ENCODE measurements around the gene CACNA1C. TPM values are rescaled to one million over a fixed set of nuclear protein-coding genes. Genes with fewer than 3 reads are reported as not detected.

CACNA1C gene
- polyA plus RNA-seq, 2 donors: 2.1 to 2.5 TPM

DNA sequence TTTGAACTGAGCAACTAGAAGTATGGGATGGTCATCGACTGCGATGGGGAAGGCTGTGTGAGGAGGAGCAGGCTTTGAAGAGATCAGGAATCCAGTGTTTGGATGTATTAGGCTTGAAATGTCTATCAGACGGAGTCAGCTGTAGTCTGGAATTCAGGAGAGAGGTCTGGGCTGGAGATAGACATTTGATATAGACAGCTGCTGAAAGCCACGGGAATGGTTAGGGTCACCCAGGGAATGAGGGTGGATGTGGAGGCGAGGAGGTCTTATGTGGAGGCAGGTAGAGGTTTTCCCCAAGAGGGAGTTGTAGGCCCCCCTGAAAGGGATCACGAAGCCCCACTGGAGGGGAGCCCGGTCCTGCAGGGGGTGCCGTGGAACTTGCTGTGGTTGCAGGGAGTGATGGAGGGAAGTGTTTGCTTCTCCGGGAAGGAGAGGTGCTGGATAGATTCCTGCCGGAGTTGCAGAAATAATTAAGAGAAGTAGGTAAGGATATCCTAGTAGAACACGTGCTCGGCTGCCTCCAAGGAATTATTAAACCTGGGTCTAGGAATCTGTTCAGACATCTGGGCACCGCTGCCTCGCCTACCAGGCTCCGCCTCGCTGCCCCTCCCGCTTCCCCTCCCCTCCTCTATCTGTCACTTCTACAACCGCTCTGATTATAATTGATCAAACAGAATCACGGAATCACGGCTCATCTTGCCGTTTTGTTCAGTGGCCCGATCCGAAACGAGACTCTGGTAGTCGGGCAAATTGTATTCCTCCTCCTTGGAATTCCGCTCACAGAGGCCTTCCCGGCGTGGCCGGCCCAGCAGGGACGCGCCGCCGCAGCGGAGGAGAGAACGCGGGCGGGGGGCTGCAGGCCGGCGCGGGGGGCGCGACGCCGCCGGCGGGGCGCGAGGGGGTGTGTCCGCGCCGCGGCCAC is 826 bp upstream of the CACNA1C start:
- 9 to 14% methylated on average over 33 to 52 of the region's 52 CpGs for WGBS, 2 donors
- Histone ChIP-seq H3K27me3 (ENCODE audit: control insufficient read depth in 1 of 2, insufficient read depth in 2 of 2, low read length in 2 of 2) (peaks cover 0 to 4% of the 10 kb centered on the region in 2 donors), H3K4me1 (ENCODE audit: control insufficient read depth in 2 of 2, insufficient read depth in 2 of 2, low read length in 1 of 2) (peaks cover 0 to 2% of the 10 kb centered on the region in 2 donors), H3K4me3 (ENCODE audit: low read depth in 1 of 2, low read length in 2 of 2) (peak overlapping the region; percentile 23 to 66), H3K9me3 (ENCODE audit: control insufficient read depth in 2 of 2, insufficient read depth in 1 of 2, low read depth in 1 of 2, low read length in 1 of 2) (no peaks in the 10 kb centered on the region), H3K36me3 (ENCODE audit: control insufficient read depth in 2 of 2, insufficient read depth in 2 of 2, low read length in 1 of 2) (no peaks in the 10 kb centered on the region), H3K27ac (ENCODE audit: low read depth in 2 of 2, low read length in 1 of 2) (peak overlapping the region in 1 of 2 donors; percentile 32)

GRCh38 chr12:2053691-2054090 is 904 bp downstream of the CACNA1C start:
- Histone ChIP-seq H3K27me3 (ENCODE audit: control insufficient read depth in 1 of 2, insufficient read depth in 2 of 2, low read length in 2 of 2) (peaks cover 0 to 4% of the 10 kb centered on the region in 2 donors), H3K9me3 (ENCODE audit: control insufficient read depth in 2 of 2, insufficient read depth in 1 of 2, low read depth in 1 of 2, low read length in 1 of 2) (no peaks in the 10 kb centered on the region), H3K27ac (ENCODE audit: low read depth in 2 of 2, low read length in 1 of 2) (peak overlapping the region; percentile 40 to 71), H3K36me3 (ENCODE audit: control insufficient read depth in 2 of 2, insufficient read depth in 2 of 2, low read length in 1 of 2) (no peaks in the 10 kb centered on the region), H3K4me1 (ENCODE audit: control insufficient read depth in 2 of 2, insufficient read depth in 2 of 2, low read length in 1 of 2) (peaks cover 0 to 2% of the 10 kb centered on the region in 2 donors), H3K4me3 (ENCODE audit: low read depth in 1 of 2, low read length in 2 of 2) (peak overlapping the region; percentile 45 to 66)
- WGBS, 2 donors: 1% methylated on average over 17 to 60 of the region's 60 CpGs

- Histone ChIP-seq H3K4me3 (ENCODE audit: low read depth in 1 of 2, low read length in 2 of 2) (peak overlapping the region; percentile 45 to 66), H3K9me3 (ENCODE audit: control insufficient read depth in 2 of 2, insufficient read depth in 1 of 2, low read depth in 1 of 2, low read length in 1 of 2) (no peaks in the 10 kb centered on the region), H3K27ac (ENCODE audit: low read depth in 2 of 2, low read length in 1 of 2) (peak overlapping the region; percentile 40 to 66), H3K36me3 (ENCODE audit: control insufficient read depth in 2 of 2, insufficient read depth in 2 of 2, low read length in 1 of 2) (no peaks in the 10 kb centered on the region), H3K27me3 (ENCODE audit: control insufficient read depth in 1 of 2, insufficient read depth in 2 of 2, low read length in 2 of 2) (peaks cover 0 to 4% of the 10 kb centered on the region in 2 donors), H3K4me1 (ENCODE audit: control insufficient read depth in 2 of 2, insufficient read depth in 2 of 2, low read length in 1 of 2) (peaks cover 0 to 2% of the 10 kb centered on the region in 2 donors)
- WGBS, 2 donors: 8 to 11% methylated on average over 26 to 40 of the region's 40 CpGs
Observed at GRCh38 chr12:2054091-2055018, 1.6 kb downstream of the CACNA1C start.

DNA sequence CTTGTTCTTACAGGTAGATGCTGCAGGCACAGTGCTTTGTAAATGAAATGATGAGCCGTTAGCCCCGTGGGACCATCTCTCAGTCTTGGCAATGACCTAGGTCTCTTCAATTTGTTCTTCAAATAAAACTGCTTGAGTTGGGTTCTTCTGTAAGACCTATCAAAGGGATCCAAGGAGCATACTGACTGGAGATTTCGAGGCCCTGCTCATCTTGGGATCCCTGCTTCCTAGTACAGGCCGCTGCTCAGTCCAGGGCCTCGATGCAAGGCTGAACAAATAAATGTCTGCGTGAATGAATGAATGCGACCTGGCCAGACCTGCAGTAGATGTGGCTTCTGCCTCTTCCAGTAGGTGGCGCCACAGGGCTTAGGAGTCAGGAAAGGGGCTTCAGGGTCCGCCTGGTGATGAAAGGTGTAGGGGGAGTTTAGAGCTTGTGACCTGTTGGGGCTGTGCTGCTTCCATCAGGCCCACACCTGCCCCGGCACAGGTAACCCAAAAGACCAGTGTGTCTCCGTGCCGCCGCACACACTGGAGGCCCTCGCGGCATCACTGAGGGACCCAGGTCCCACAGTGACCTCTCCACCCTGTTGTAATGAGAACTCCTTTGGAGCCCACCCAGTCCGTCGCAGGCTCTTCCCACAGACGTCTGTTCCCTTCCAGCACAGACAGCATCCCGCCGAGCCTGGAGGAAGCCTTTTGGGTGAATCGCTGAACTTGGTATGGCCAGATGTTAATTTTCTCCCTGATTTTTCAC is 4.4 kb downstream of the CACNA1C start:
- 56 to 61% methylated on average over 21 of the region's 21 CpGs for WGBS, 2 donors
- no peak overlapping the region for H3K4me3 ChIP-seq (ENCODE audit: low read depth in 1 of 2, low read length in 2 of 2)
- H3K4me1 ChIP-seq (ENCODE audit: control insufficient read depth in 2 of 2, insufficient read depth in 2 of 2, low read length in 1 of 2): peaks cover 0 to 4% of the 10 kb centered on the region in 2 donors
- H3K36me3 ChIP-seq (ENCODE audit: control insufficient read depth in 2 of 2, insufficient read depth in 2 of 2, low read length in 1 of 2): no peaks in the 10 kb centered on the region
- H3K27me3 ChIP-seq (ENCODE audit: control insufficient read depth in 1 of 2, insufficient read depth in 2 of 2, low read length in 2 of 2): peaks cover 0 to 8% of the 10 kb centered on the region in 2 donors
- H3K9me3 ChIP-seq (ENCODE audit: control insufficient read depth in 2 of 2, insufficient read depth in 1 of 2, low read depth in 1 of 2, low read length in 1 of 2): no peaks in the 10 kb centered on the region
- peak overlapping the region; percentile 0 to 50 for H3K27ac ChIP-seq (ENCODE audit: low read depth in 2 of 2, low read length in 1 of 2)

DNA sequence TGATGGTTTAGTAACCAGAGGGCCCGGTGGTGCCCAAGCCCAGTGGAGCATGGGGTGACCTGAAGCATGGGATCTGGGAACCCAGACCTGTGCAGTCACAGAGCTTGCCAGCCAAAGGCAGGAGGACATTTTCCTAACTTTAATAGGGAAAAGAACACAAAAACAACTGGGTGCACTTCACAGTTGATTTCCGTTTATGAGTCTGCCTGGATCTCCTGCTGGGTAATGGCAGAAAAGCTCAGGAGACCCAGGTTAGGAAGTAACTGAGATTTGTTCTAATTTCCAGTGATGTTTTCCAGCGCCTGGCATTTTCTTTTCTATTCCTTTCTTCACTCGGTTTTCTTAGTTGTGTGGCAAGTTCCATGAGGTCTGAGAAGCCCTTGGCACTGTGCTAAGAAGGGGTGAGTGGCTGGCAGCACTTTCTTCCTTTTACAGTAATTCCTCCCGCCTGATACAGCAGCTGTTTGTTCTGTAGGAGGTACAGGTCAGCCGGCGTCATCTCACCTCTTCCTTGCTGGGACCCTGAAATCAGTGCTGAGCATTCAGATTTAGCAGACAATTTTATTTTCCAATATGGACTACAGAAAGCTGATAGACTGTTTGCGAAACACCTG is 5.1 kb downstream of the CACNA1C start:
- H3K27me3 ChIP-seq (ENCODE audit: control insufficient read depth in 1 of 2, insufficient read depth in 2 of 2, low read length in 2 of 2): peaks cover 0 to 8% of the 10 kb centered on the region in 2 donors
- 55 to 59% methylated on average over 8 of the region's 8 CpGs for WGBS, 2 donors
- no peaks in the 10 kb centered on the region for H3K9me3 ChIP-seq (ENCODE audit: control insufficient read depth in 2 of 2, insufficient read depth in 1 of 2, low read depth in 1 of 2, low read length in 1 of 2)
- peaks cover 0 to 4% of the 10 kb centered on the region in 2 donors for H3K4me1 ChIP-seq (ENCODE audit: control insufficient read depth in 2 of 2, insufficient read depth in 2 of 2, low read length in 1 of 2)
- H3K36me3 ChIP-seq (ENCODE audit: control insufficient read depth in 2 of 2, insufficient read depth in 2 of 2, low read length in 1 of 2): no peaks in the 10 kb centered on the region
- no peak overlapping the region for H3K4me3 ChIP-seq (ENCODE audit: low read depth in 1 of 2, low read length in 2 of 2)
- H3K27ac ChIP-seq (ENCODE audit: low read depth in 2 of 2, low read length in 1 of 2): peak overlapping the region; percentile 0 to 50

DNA sequence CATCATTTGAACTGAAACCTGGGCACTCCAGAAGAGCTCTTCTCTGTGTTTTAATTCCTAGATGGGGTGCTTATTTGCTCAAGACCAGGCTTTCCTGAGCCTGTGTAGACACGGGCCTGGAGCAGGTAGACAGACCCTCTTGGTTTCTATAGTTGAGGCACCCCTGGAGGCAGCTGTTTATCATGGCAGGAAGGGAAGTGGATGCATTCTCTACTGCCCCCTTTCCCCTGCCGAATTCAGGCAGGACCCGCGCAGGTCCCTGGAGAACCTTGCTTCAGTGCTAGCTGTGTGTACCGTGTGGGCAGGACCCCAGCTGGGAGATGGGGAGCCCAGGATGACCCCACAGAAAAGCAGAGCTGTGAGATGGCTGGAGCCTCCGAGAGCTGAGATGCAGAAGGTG is 6.0 kb downstream of the CACNA1C start:
- Histone ChIP-seq H3K36me3 (ENCODE audit: control insufficient read depth in 2 of 2, insufficient read depth in 2 of 2, low read length in 1 of 2) (no peaks in the 10 kb centered on the region), H3K4me1 (ENCODE audit: control insufficient read depth in 2 of 2, insufficient read depth in 2 of 2, low read length in 1 of 2) (peaks cover 0 to 2% of the 10 kb centered on the region in 2 donors), H3K27ac (ENCODE audit: low read depth in 2 of 2, low read length in 1 of 2) (peak overlapping the region in 1 of 2 donors; percentile 57), H3K4me3 (ENCODE audit: low read depth in 1 of 2, low read length in 2 of 2) (no peak overlapping the region), H3K27me3 (ENCODE audit: control insufficient read depth in 1 of 2, insufficient read depth in 2 of 2, low read length in 2 of 2) (peaks cover 0 to 4% of the 10 kb centered on the region in 2 donors), H3K9me3 (ENCODE audit: control insufficient read depth in 2 of 2, insufficient read depth in 1 of 2, low read depth in 1 of 2, low read length in 1 of 2) (no peaks in the 10 kb centered on the region)
- WGBS, 2 donors: 79% methylated on average over 6 of the region's 6 CpGs

- Histone ChIP-seq H3K27ac (ENCODE audit: low read depth in 2 of 2, low read length in 1 of 2) (no peak overlapping the region), H3K9me3 (ENCODE audit: control insufficient read depth in 2 of 2, insufficient read depth in 1 of 2, low read depth in 1 of 2, low read length in 1 of 2) (no peaks in the 10 kb centered on the region), H3K4me3 (ENCODE audit: low read depth in 1 of 2, low read length in 2 of 2) (no peak overlapping the region), H3K4me1 (ENCODE audit: control insufficient read depth in 2 of 2, insufficient read depth in 2 of 2, low read length in 1 of 2) (peaks cover 0 to 2% of the 10 kb centered on the region in 2 donors), H3K27me3 (ENCODE audit: control insufficient read depth in 1 of 2, insufficient read depth in 2 of 2, low read length in 2 of 2) (peaks cover 0 to 4% of the 10 kb centered on the region in 2 donors), H3K36me3 (ENCODE audit: control insufficient read depth in 2 of 2, insufficient read depth in 2 of 2, low read length in 1 of 2) (no peaks in the 10 kb centered on the region)
- WGBS, 2 donors: 82 to 86% methylated on average over 6 of the region's 6 CpGs
Observed at GRCh38 chr12:2061402-2061801, 8.6 kb downstream of the CACNA1C start.

- Histone ChIP-seq H3K27me3 (ENCODE audit: control insufficient read depth in 1 of 2, insufficient read depth in 2 of 2, low read length in 2 of 2) (peaks cover 0 to 4% of the 10 kb centered on the region in 2 donors), H3K36me3 (ENCODE audit: control insufficient read depth in 2 of 2, insufficient read depth in 2 of 2, low read length in 1 of 2) (no peaks in the 10 kb centered on the region), H3K4me3 (ENCODE audit: low read depth in 1 of 2, low read length in 2 of 2) (no peak overlapping the region), H3K27ac (ENCODE audit: low read depth in 2 of 2, low read length in 1 of 2) (peak overlapping the region in 1 of 2 donors; percentile 33), H3K4me1 (ENCODE audit: control insufficient read depth in 2 of 2, insufficient read depth in 2 of 2, low read length in 1 of 2) (peaks cover 2% of the 10 kb centered on the region in 2 donors), H3K9me3 (ENCODE audit: control insufficient read depth in 2 of 2, insufficient read depth in 1 of 2, low read depth in 1 of 2, low read length in 1 of 2) (no peaks in the 10 kb centered on the region)
- 39 to 42% methylated on average over 5 of the region's 5 CpGs for WGBS, 2 donors
Observed at GRCh38 chr12:2064071-2064507, 11.3 kb downstream of the CACNA1C start.

Data from esophagus (tissue), 2 donors.